HepG2 (cell line): ENCODE results near the gene RIN3.

Experiments
- CBX1 ChIP-seq: IDR thresholded peaks from one replicate; pipeline ENCODE4 v1.6.1; 2016; ENCODE audit warnings: antibody characterized with exemption, low read depth
- CTCF ChIP-seq: sonication (generic); formaldehyde crosslinking; IDR thresholded peaks from 2 replicates; pipeline ENCODE4 v1.5.0; 2020; ENCODE audit warnings: mild to moderate bottlenecking, missing genetic modification reagents, moderate library complexity
- FOXA1 ChIP-seq, 2 experiments: fragments of 450-650 bp in 1 of 2; sonication (generic) in 1 of 2; formaldehyde crosslinking in 1 of 2; IDR thresholded peaks; 2 replicates each; pipeline versions ENCODE4 v1.4.0 to v1.6.1; 2016 to 2020; ENCODE audit warnings: missing genetic modification reagents in 1 of 2
- GFI1 ChIP-seq: sonication (generic); formaldehyde crosslinking; IDR thresholded peaks from 2 replicates; pipeline ENCODE4 v1.5.0; 2020; ENCODE audit warnings: missing genetic modification reagents, mild to moderate bottlenecking, borderline replicate concordance
- HNRNPL ChIP-seq: fragments of 200-400 bp; formaldehyde crosslinking; IDR thresholded peaks from 2 replicates; pipeline ENCODE4 v1.6.1; 2017; ENCODE audit warnings: mild to moderate bottlenecking, low read depth, low read length
- NAIF1 ChIP-seq: sonication (generic); formaldehyde crosslinking; IDR thresholded peaks from 2 replicates; pipeline ENCODE4 v1.5.0; 2020; ENCODE audit warnings: mild to moderate bottlenecking, missing genetic modification reagents, borderline replicate concordance
- NFIB ChIP-seq: sonication (generic); formaldehyde crosslinking; IDR thresholded peaks from 2 replicates; pipeline ENCODE4 v1.9.0; 2021; ENCODE audit warnings: missing genetic modification reagents, mild to moderate bottlenecking, borderline replicate concordance
- NONO ChIP-seq, 2 experiments: fragments of 450-650 bp in 1 of 2; sonication (generic) in 1 of 2; formaldehyde crosslinking in 1 of 2; IDR thresholded peaks in 1 of 2; conservative IDR thresholded peaks in 1 of 2; 2 replicates each; pipeline versions ENCODE4 v1.6.1 to v1.8.0; 2017 to 2022; ENCODE audit warnings: mild to moderate bottlenecking in 1 of 2, missing genetic modification reagents in 1 of 2, moderate library complexity in 1 of 2
- POLR2A ChIP-seq, 2 experiments: IDR thresholded peaks; 2 replicates each; pipeline ENCODE4 v1.6.1; 2011; ENCODE audit warnings: low read depth in 2 of 2, low read length in 2 of 2, mild to moderate bottlenecking in 1 of 2, moderate library complexity in 1 of 2; ENCODE audit not compliant: insufficient read depth in 1 of 2
- RAD21 ChIP-seq: fragments of 450-650 bp; formaldehyde crosslinking; IDR thresholded peaks from 2 replicates; pipeline ENCODE4 v1.5.0; 2020; ENCODE audit warnings: mild to moderate bottlenecking
- RXRB ChIP-seq: IDR thresholded peaks from 2 replicates; pipeline ENCODE4 v1.6.1; 2016; ENCODE audit warnings: borderline replicate concordance, missing genetic modification reagents, missing compliant biosample characterization
- ZNF318 ChIP-seq: sonication (generic); formaldehyde crosslinking; IDR thresholded peaks from 2 replicates; pipeline ENCODE4 v1.4.0; 2020; ENCODE audit warnings: mild to moderate bottlenecking, missing genetic modification reagents
- TF ChIP-seq, protein P1 (sequence below): sonication (generic); formaldehyde crosslinking; conservative IDR thresholded peaks from 2 replicates; pipeline ENCODE4 v1.8.0; 2022; ENCODE audit warnings: missing genetic modification reagents

DNA sequence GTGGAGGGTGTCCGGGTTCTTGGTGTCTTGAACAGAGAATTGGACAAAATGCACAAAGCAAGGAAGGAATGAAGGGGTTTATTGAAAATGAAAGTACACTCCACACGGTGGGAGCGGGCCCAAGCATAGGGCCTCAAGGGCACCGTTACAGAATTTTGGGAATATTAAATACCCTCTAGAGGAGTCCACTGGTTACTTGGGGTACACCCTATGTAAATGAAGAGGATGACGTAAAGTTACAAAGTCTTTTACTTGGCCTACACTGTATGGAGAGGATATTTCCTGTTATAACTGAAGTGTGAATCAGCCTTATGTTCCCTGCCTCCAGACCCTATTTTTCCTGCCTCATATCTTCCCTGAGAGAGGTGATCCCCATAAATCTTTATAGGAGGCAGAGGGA lies 102.6 kb downstream of the RIN3 start:
- TF ChIP-seq FOXA1 (IDR thresholded peaks at IDR 0.05) = no peak
- no peak for TF ChIP-seq FOXA1 (CRISPR knock-in tag; IDR thresholded peaks at IDR 0.05)
- TF ChIP-seq, protein P1, sequence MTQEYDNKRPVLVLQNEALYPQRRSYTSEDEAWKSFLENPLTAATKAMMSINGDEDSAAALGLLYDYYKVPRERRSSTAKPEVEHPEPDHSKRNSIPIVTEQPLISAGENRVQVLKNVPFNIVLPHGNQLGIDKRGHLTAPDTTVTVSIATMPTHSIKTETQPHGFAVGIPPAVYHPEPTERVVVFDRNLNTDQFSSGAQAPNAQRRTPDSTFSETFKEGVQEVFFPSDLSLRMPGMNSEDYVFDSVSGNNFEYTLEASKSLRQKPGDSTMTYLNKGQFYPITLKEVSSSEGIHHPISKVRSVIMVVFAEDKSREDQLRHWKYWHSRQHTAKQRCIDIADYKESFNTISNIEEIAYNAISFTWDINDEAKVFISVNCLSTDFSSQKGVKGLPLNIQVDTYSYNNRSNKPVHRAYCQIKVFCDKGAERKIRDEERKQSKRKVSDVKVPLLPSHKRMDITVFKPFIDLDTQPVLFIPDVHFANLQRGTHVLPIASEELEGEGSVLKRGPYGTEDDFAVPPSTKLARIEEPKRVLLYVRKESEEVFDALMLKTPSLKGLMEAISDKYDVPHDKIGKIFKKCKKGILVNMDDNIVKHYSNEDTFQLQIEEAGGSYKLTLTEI (CRISPR knock-in tag) = no peak
- TF ChIP-seq NFIB (CRISPR knock-in tag) = no peak
- no peak for TF ChIP-seq NONO (IDR thresholded peaks at IDR 0.05)
- TF ChIP-seq NONO (CRISPR knock-in tag; conservative IDR thresholded peaks at IDR 0.05) = no peak
- TF ChIP-seq CTCF (CRISPR knock-in tag) = no peak
- TF ChIP-seq GFI1 (CRISPR knock-in tag) = no peak
- TF ChIP-seq HNRNPL = no peak
- TF ChIP-seq ZNF318 (CRISPR knock-in tag) = no peak
- TF ChIP-seq RXRB (CRISPR knock-in tag) = no peak
- TF ChIP-seq RAD21 (CRISPR knock-in tag) = no peak
- TF ChIP-seq POLR2A (IDR thresholded peaks at IDR 0.05; ENCODE audit: insufficient read depth in 1 of 2, low read depth in 2 of 2, low read length in 2 of 2) = no peak
- TF ChIP-seq CBX1 = no peak
- no peak for TF ChIP-seq NAIF1
